NCI-H2107 treated with DMSO at 0.1 percent for 48 hours (cell line): ENCODE results near the gene TM4SF20.

Source experiments
- DNase-seq: peaks from one replicate; lab custom pipeline; 2025; ENCODE audit not compliant: unreplicated experiment; lab: John Stamatoyannopoulos, UW

Gene TM4SF20

GRCh38 chr2:227322530-227323205 lies 56.4 kb downstream of the TM4SF20 start:
- no peak for DNase-seq

GRCh38 chr2:227320305-227321094 lies 58.6 kb downstream of the TM4SF20 start:
- no peak for DNase-seq

GRCh38 chr2:227317834-227318233 lies 61.3 kb downstream of the TM4SF20 start:
- no peak for DNase-seq

- DNase-seq: no peak
Measured at GRCh38 chr2:227313310-227313709, 65.8 kb downstream of the TM4SF20 start.

- DNase-seq: no peak
Measured at GRCh38 chr2:227312579-227312978, 66.5 kb downstream of the TM4SF20 start.
